Upper lobe of left lung (tissue), 6 donors: ENCODE measurements around the gene MROH9. TPM values are rescaled to one million over a fixed set of nuclear protein-coding genes. Genes with fewer than 3 reads are reported as not detected.

Experiments
- ATAC-seq, 2 donors: fragments of 200-7000 bp; cut with Tn5 transposase; one replicate each; pipeline ENCODE4 v1.9.1; 2022; ENCODE audit warnings: mild to moderate bottlenecking in 2 of 2, moderate library complexity in 2 of 2; ENCODE audit not compliant: low FRiP score in 2 of 2
- DNase-seq, 2 donors: peaks; one replicate each; pipeline ENCODE4 v3.0.0-alpha.2; 2019 to 2020
- H3K27ac ChIP-seq, 4 donors: fragments of 200-600 bp; sonication (generic); one replicate each; pipeline ENCODE4 v1.5.1; 2016 to 2019
- H3K27me3 ChIP-seq, 4 donors: fragments of 200-600 bp; sonication (generic); one replicate each; pipeline ENCODE4 v1.5.1; 2017 to 2019
- H3K36me3 ChIP-seq, 4 donors: fragments of 200-600 bp; sonication (generic); one replicate each; pipeline ENCODE4 v1.5.1; 2016 to 2019
- H3K4me1 ChIP-seq, 4 donors: fragments of 200-600 bp; sonication (generic); one replicate each; pipeline ENCODE4 v1.5.1; 2018 to 2019
- H3K4me3 ChIP-seq, 4 donors: fragments of 200-600 bp; sonication (generic); one replicate each; pipeline ENCODE4 v1.5.1; 2017 to 2019; ENCODE audit warnings: mild to moderate bottlenecking in 2 of 4, moderate library complexity in 1 of 4
- H3K9me3 ChIP-seq, 4 donors: fragments of 200-600 bp; sonication (generic); one replicate each; pipeline ENCODE4 v1.5.1; 2018 to 2019
- CTCF ChIP-seq, 6 experiments: fragments of 450-650 bp in 4 of 6; fragments of 200-600 bp in 2 of 6; sonication (generic) in 2 of 6; IDR thresholded peaks; one replicate each; pipeline ENCODE4 v1.5.1; 2016 to 2019; ENCODE audit warnings: antibody characterized with exemption in 6 of 6
- EP300 ChIP-seq, 4 donors: sonication (generic); formaldehyde crosslinking; IDR thresholded peaks; one replicate each; pipeline ENCODE4 v1.5.1; 2017; ENCODE audit warnings: antibody characterized with exemption in 4 of 4, control low read depth in 2 of 4
- POLR2A ChIP-seq, 4 donors: fragments of 450-650 bp; IDR thresholded peaks; one replicate each; pipeline ENCODE4 v1.5.1; 2016 to 2017; ENCODE audit warnings: antibody characterized with exemption in 4 of 4, mild to moderate bottlenecking in 2 of 4
- POLR2AphosphoS5 ChIP-seq, 2 donors: sonication (generic); formaldehyde crosslinking; IDR thresholded peaks; one replicate each; pipeline ENCODE4 v1.5.1; 2017; ENCODE audit warnings: antibody characterized with exemption in 2 of 2
- whole genome bisulfite sequencing, 2 donors: methylation state at CpG; one replicate each; pipeline ENCODE4 v1.1.5; 2017 to 2018; 5-methylcytosine and 5-hydroxymethylcytosine counted together
- total RNA-seq, 6 donors: library from RNA; depleted of rRNA in 4 of 6; stranded (reverse); fragments of >200 nt in 4 of 6; gene quantifications; one replicate each; pipeline versions ENCODE4 v1.1.0 to v1.2.1, GENCODE V29; 2016 to 2021
- donor health status: DM: no; HTN: no; CAD: no; lungs with moderate emphysema.
- donor health status: DM: no; HTN: yes; CAD: no; lungs with severe emphysema.

The MROH9 gene
- total RNA-seq, 6 donors from 2014 or later, result 0.34 to 4.1 (median 1.6) TPM; not detected in 1

DNA sequence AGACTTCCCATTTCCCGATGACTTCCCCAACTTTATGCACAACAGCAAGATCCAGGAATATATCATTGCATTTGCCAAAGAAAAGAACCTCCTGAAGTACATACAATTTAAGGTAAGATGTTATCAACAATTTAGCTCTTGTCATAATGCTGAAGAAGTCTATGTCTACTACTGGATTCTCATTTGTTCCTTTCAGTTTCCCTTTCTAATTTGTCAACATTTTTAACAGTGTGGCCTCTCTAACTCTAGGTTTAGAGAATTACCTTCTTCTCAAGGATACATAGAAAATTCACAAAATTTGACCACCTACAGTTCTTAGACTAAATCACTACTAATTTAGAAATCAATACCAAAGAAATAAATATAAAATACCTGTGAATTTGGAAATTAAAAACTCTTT is 168.5 kb downstream of the MROH9 start:
- Histone ChIP-seq H3K36me3 (no peaks in the 10 kb centered on the region), H3K4me3 (no peak overlapping the region), H3K27me3 (no peaks in the 10 kb centered on the region), H3K9me3 (no peaks in the 10 kb centered on the region), H3K4me1 (no peaks in the 10 kb centered on the region), H3K27ac (no peak overlapping the region)
- WGBS, 2 donors, result 91 to 100% methylated on average over 1 of the region's 1 CpG
- ATAC-seq (no peak), DNase-seq (no peak)
- TF ChIP-seq CTCF (IDR thresholded peaks at IDR 0.05) (no peak), EP300 (IDR thresholded peaks at IDR 0.05) (no peak), POLR2AphosphoS5 (IDR thresholded peaks at IDR 0.05) (no peak), POLR2A (IDR thresholded peaks at IDR 0.05) (no peak)

DNA sequence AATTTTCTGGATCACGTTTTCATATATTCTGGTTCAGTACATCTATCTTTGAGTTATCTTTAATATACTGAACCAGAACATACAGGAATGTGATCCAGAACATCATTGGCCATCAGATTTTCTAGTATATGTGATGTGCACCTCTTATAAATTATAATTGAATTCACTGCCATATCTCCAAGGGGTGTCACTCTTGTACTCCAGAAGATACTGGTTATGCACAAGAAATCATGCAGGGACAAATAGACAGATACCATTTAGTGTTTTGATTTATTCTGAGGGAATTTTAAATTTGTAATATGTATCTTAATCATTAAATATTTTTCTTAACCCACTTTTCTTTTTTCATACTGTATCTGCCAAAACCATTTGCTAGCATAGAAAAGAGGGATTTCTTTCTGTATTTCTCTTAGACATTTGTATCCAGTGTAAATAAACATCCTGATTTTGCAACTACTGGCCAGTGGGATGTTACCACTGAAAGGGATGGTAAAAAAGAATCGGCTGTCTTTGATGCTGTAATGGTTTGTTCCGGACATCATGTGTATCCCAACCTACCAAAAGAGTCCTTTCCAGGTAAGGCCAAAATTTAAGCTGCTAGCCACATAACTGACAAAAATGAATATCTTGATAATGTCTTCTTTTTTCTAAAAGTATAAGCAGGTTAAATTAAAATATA is 172.1 kb downstream of the MROH9 start:
- TF ChIP-seq CTCF (IDR thresholded peaks at IDR 0.05) (no peak), EP300 (IDR thresholded peaks at IDR 0.05) (no peak), POLR2AphosphoS5 (IDR thresholded peaks at IDR 0.05) (no peak), POLR2A (IDR thresholded peaks at IDR 0.05) (no peak)
- H3K9me3 ChIP-seq, result no peaks in the 10 kb centered on the region
- peak overlapping the region in 2 of 4 donors; percentile 63 to 69 for H3K27ac ChIP-seq
- WGBS, 2 donors, result 75 to 80% methylated on average over 3 of the region's 3 CpGs
- ATAC-seq, result no peak
- H3K4me1 ChIP-seq, result no peaks in the 10 kb centered on the region
- no peak for DNase-seq
- H3K27me3 ChIP-seq, result no peaks in the 10 kb centered on the region
- no peaks in the 10 kb centered on the region for H3K36me3 ChIP-seq
- H3K4me3 ChIP-seq, result peak overlapping the region in 2 of 4 donors; percentile 22 to 27

- Histone ChIP-seq H3K4me3 (peak overlapping the region in 2 of 4 donors; percentile 22 to 27), H3K4me1 (no peaks in the 10 kb centered on the region), H3K27ac (peak overlapping the region in 2 of 4 donors; percentile 63 to 69), H3K9me3 (no peaks in the 10 kb centered on the region), H3K36me3 (no peaks in the 10 kb centered on the region), H3K27me3 (no peaks in the 10 kb centered on the region)
- DNase-seq, result no peak
- TF ChIP-seq POLR2A (IDR thresholded peaks at IDR 0.05), result no peak
- no peak for TF ChIP-seq POLR2AphosphoS5 (IDR thresholded peaks at IDR 0.05)
- TF ChIP-seq EP300 (IDR thresholded peaks at IDR 0.05), result no peak
- no peak for TF ChIP-seq CTCF (IDR thresholded peaks at IDR 0.05)
- 77 to 79% methylated on average over 8 of the region's 8 CpGs for WGBS, 2 donors
- ATAC-seq, result no peak
Observed at GRCh38 chr1:171107969-171108368, 172.6 kb downstream of the MROH9 start.

GRCh38 chr1:171109966-171110365 is 174.6 kb downstream of the MROH9 start:
- Histone ChIP-seq H3K27ac (peak overlapping the region in 3 of 4 donors; percentile 12 to 64 (median 20)), H3K9me3 (no peaks in the 10 kb centered on the region), H3K4me1 (no peaks in the 10 kb centered on the region), H3K36me3 (no peaks in the 10 kb centered on the region), H3K4me3 (no peak overlapping the region), H3K27me3 (no peaks in the 10 kb centered on the region)
- no peak for DNase-seq
- 78 to 79% methylated on average over 7 of the region's 7 CpGs for WGBS, 2 donors
- TF ChIP-seq POLR2A (IDR thresholded peaks at IDR 0.05) (no peak), CTCF (IDR thresholded peaks at IDR 0.05) (no peak), EP300 (IDR thresholded peaks at IDR 0.05) (no peak), POLR2AphosphoS5 (IDR thresholded peaks at IDR 0.05) (no peak)
- ATAC-seq, result no peak
